ENCODE results near the gene CLCN6.

DNA sequence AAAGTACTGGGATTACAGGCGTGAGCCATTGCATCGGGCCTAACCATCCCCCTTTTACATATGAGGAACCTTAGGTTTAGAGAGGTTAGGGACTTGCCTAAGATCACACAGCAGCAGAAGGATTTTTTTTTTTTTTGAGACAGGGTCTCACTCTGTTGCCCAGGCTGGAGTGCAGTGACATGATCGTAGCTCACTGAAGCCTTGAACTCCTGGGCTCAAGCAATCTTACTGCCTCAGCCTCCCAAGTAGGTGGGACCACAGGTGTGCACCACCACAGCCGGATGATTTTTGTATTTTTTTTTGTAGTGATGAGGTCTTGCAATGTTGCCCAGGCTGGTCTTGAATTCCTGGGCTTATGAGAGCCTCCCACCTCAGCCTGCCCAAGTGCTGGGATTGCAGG is 46.2 kb upstream of the CLCN6 start:
- TF ChIP-seq, protein P1, sequence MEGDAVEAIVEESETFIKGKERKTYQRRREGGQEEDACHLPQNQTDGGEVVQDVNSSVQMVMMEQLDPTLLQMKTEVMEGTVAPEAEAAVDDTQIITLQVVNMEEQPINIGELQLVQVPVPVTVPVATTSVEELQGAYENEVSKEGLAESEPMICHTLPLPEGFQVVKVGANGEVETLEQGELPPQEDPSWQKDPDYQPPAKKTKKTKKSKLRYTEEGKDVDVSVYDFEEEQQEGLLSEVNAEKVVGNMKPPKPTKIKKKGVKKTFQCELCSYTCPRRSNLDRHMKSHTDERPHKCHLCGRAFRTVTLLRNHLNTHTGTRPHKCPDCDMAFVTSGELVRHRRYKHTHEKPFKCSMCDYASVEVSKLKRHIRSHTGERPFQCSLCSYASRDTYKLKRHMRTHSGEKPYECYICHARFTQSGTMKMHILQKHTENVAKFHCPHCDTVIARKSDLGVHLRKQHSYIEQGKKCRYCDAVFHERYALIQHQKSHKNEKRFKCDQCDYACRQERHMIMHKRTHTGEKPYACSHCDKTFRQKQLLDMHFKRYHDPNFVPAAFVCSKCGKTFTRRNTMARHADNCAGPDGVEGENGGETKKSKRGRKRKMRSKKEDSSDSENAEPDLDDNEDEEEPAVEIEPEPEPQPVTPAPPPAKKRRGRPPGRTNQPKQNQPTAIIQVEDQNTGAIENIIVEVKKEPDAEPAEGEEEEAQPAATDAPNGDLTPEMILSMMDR (IDR thresholded peaks at IDR 0.05) = no peak
- no peak for TF ChIP-seq POLR2A (IDR thresholded peaks at IDR 0.05)

Data from uterus (tissue), 2 donors.